Measurements from ENCODE around the gene HEXD.

Gene HEXD

GRCh38 chr17:82400830-82401229, 17.3 kb upstream of the HEXD start:
- no peak overlapping the region for H3K4me3 ChIP-seq (ENCODE audit: low read depth, low read length)
- TF ChIP-seq CTCF (IDR thresholded peaks at IDR 0.05; ENCODE audit: low read depth, low read length), result no peak

- no peak overlapping the region for H3K4me3 ChIP-seq (ENCODE audit: low read depth, low read length)
- TF ChIP-seq CTCF (IDR thresholded peaks at IDR 0.05; ENCODE audit: low read depth, low read length), result no peak
Measured at GRCh38 chr17:82402865-82403264, 15.3 kb upstream of the HEXD start.

- no peak for TF ChIP-seq CTCF (IDR thresholded peaks at IDR 0.05; ENCODE audit: low read depth, low read length)
- H3K4me3 ChIP-seq (ENCODE audit: low read depth, low read length), result no peak overlapping the region
Measured at GRCh38 chr17:82403662-82404660, 14.2 kb upstream of the HEXD start.

- H3K4me3 ChIP-seq (ENCODE audit: low read depth, low read length), result no peak overlapping the region
- TF ChIP-seq CTCF (IDR thresholded peaks at IDR 0.05; ENCODE audit: low read depth, low read length), result no peak
Measured at GRCh38 chr17:82405051-82405450, 13.1 kb upstream of the HEXD start.

GRCh38 chr17:82406131-82406671, 11.9 kb upstream of the HEXD start:
- H3K4me3 ChIP-seq (ENCODE audit: low read depth, low read length), result no peak overlapping the region
- TF ChIP-seq CTCF (IDR thresholded peaks at IDR 0.05; ENCODE audit: low read depth, low read length), result no peak

GRCh38 chr17:82407255-82407654, 10.9 kb upstream of the HEXD start:
- no peak for TF ChIP-seq CTCF (IDR thresholded peaks at IDR 0.05; ENCODE audit: low read depth, low read length)
- no peak overlapping the region for H3K4me3 ChIP-seq (ENCODE audit: low read depth, low read length)

- TF ChIP-seq CTCF (IDR thresholded peaks at IDR 0.05; ENCODE audit: low read depth, low read length), result no peak
- H3K4me3 ChIP-seq (ENCODE audit: low read depth, low read length), result no peak overlapping the region
Measured at GRCh38 chr17:82408288-82408937, 9.7 kb upstream of the HEXD start.
